ENCODE results near the gene KMT5B. TPM values are rescaled to one million over a fixed set of nuclear protein-coding genes. Genes with fewer than 3 reads are reported as not detected.
A peak's percentile ranks its signal among the peaks of the same experiment; 100 is the strongest.

Gene KMT5B
- total and polyA plus RNA-seq, 2 donors (not counting 1 experiment from before 2014, with no cell fraction given) = 13.4 to 77.8 TPM

- POLR2A ChIA-PET = no interaction called here
- Histone ChIP-seq H3K4me1 (ENCODE audit: control insufficient read depth in 2 of 2, insufficient read depth in 2 of 2, low read length in 2 of 2) (peaks cover 14 to 17% of the 10 kb centered on the region in 2 donors), H3K27me3 (replicated peaks in 1 of 4; ENCODE audit: control extremely low read depth in 1 of 4, control insufficient read depth in 3 of 4, insufficient read depth in 4 of 4, low read length in 3 of 4) (peaks cover 0 to 9% (median 2%) of the 10 kb centered on the region in 4 experiments), H3K79me2 (ENCODE audit: control insufficient read depth, insufficient read depth, low read length) (no peaks in the 10 kb centered on the region), H3K36me3 (replicated peaks in 1 of 2; ENCODE audit: control extremely low read depth in 1 of 2, control insufficient read depth in 1 of 2, extremely low read depth in 1 of 2, insufficient read depth in 2 of 2, low read length in 1 of 2) (no peaks in the 10 kb centered on the region), H4K20me1 (ENCODE audit: control insufficient read depth, insufficient read depth, low read length, poor library complexity, severe bottlenecking) (no peaks in the 10 kb centered on the region), H3K4me2 (replicated peaks; ENCODE audit: low read depth, low read length, poor library complexity, severe bottlenecking) (peak overlapping the region; percentile 58), H2AFZ (ENCODE audit: insufficient read depth, low read depth, low read length, poor library complexity, severe bottlenecking) (peak overlapping the region; percentile 55), H3K9me3 (ENCODE audit: control extremely low read depth in 1 of 3, control insufficient read depth in 2 of 3, insufficient read depth in 1 of 3, low read length in 2 of 3) (no peaks in the 10 kb centered on the region), H3K4me3 (ENCODE audit: control extremely low read depth in 1 of 5, extremely low read depth in 1 of 5, insufficient read depth in 1 of 5, low read depth in 2 of 5, low read length in 4 of 5) (no peak overlapping the region), H3K9ac (ENCODE audit: low read length) (peak overlapping the region; percentile 14), H3K27ac (ENCODE audit: low read length in 2 of 2) (no peak overlapping the region)
- peaks cover 13% of the 10 kb centered on the region for H3K4me1 Mint-ChIP-seq
- no peaks in the 10 kb centered on the region for H3K9me3 Mint-ChIP-seq (ENCODE audit: insufficient read depth)
- ATAC-seq (ENCODE audit: low read depth) (no peak), DNase-seq (no peak)
- H3K27ac Mint-ChIP-seq = no peak overlapping the region
- CTCF ChIA-PET = no interaction called here
- intact Hi-C loops (cut with micrococcal nuclease) = no loop called here
- 17% methylated on average over 7 of the region's 8 CpGs for WGBS (ENCODE audit: insufficient coverage)
- no peak overlapping the region for H3K4me3 Mint-ChIP-seq
- TF ChIP-seq EZH2 (IDR thresholded peaks at IDR 0.05; ENCODE audit: borderline replicate concordance, insufficient read depth, low read depth, low read length, poor library complexity, severe bottlenecking) = no peak
- no peak for TF ChIP-seq CTCF (IDR thresholded peaks at IDR 0.05)
- peaks cover 11% of the 10 kb centered on the region for H3K27me3 Mint-ChIP-seq
These were observed 71.7 kb downstream of the KMT5B start for GRCh38 chr11:68141246-68142027.

DNA sequence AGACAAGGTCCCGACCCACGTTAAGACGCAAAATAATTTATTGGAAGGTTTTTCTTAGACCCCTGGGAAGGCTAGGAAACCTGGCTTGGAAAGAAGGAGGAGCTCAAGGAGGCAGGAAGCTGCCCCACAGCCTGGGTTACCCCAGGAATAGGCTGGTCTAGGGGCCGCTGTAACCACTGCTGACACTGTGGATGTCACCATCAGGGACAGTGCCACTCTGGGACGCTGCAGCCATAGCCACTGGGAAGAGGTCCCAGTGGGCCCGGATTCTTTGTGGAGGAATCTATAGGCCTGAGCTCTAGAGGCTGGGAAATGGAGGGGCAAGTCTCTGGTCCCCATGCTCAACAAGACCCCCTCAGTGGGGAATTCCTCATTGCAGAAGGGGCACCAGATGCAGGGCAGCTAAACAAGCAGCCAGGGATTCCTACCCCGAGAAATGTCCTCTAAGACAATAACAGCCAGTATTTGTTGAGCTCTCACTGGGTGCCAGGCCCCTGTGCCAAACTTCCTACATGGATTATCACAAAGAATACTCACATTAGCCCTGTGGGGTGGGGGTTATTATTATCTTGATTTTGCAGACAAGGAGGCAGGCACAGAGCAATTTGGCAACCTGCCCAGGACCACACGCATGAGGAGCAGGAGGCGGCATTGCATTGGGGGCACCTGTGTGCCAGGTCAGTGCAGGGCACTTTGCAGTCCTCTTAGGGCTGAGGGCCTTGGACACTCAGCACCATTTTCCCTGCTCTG lies 72.4 kb downstream of the KMT5B start:
- Histone ChIP-seq H3K27ac (ENCODE audit: low read length in 2 of 2) (no peak overlapping the region), H3K79me2 (ENCODE audit: control insufficient read depth, insufficient read depth, low read length) (no peaks in the 10 kb centered on the region), H4K20me1 (ENCODE audit: control insufficient read depth, insufficient read depth, low read length, poor library complexity, severe bottlenecking) (no peaks in the 10 kb centered on the region), H3K9ac (ENCODE audit: low read length) (no peak overlapping the region), H2AFZ (ENCODE audit: insufficient read depth, low read depth, low read length, poor library complexity, severe bottlenecking) (no peak overlapping the region), H3K4me2 (replicated peaks; ENCODE audit: low read depth, low read length, poor library complexity, severe bottlenecking) (no peak overlapping the region), H3K4me3 (ENCODE audit: control extremely low read depth in 1 of 5, extremely low read depth in 1 of 5, insufficient read depth in 1 of 5, low read depth in 2 of 5, low read length in 4 of 5) (no peak overlapping the region), H3K4me1 (ENCODE audit: control insufficient read depth in 2 of 2, insufficient read depth in 2 of 2, low read length in 2 of 2) (peaks cover 14 to 17% of the 10 kb centered on the region in 2 donors), H3K27me3 (replicated peaks in 1 of 4; ENCODE audit: control extremely low read depth in 1 of 4, control insufficient read depth in 3 of 4, insufficient read depth in 4 of 4, low read length in 3 of 4) (peaks cover 0 to 9% (median 2%) of the 10 kb centered on the region in 4 experiments), H3K36me3 (replicated peaks in 1 of 2; ENCODE audit: control extremely low read depth in 1 of 2, control insufficient read depth in 1 of 2, extremely low read depth in 1 of 2, insufficient read depth in 2 of 2, low read length in 1 of 2) (no peaks in the 10 kb centered on the region), H3K9me3 (ENCODE audit: control extremely low read depth in 1 of 3, control insufficient read depth in 2 of 3, insufficient read depth in 1 of 3, low read length in 2 of 3) (no peaks in the 10 kb centered on the region)
- Mint-ChIP-seq H3K9me3 (ENCODE audit: insufficient read depth) (no peaks in the 10 kb centered on the region), H3K4me1 (peaks cover 13% of the 10 kb centered on the region), H3K27me3 (peaks cover 14% of the 10 kb centered on the region), H3K4me3 (no peak overlapping the region), H3K27ac (no peak overlapping the region)
- ATAC-seq (ENCODE audit: low read depth) (no peak), DNase-seq (no peak)
- intact Hi-C loops (cut with micrococcal nuclease) = no loop called here
- TF ChIP-seq EZH2 (IDR thresholded peaks at IDR 0.05; ENCODE audit: borderline replicate concordance, insufficient read depth, low read depth, low read length, poor library complexity, severe bottlenecking) (no peak), CTCF (IDR thresholded peaks at IDR 0.05) (no peak)
- POLR2A ChIA-PET = no interaction called here
- CTCF ChIA-PET = no interaction called here
- 49% methylated on average over 5 of the region's 9 CpGs for WGBS (ENCODE audit: insufficient coverage)

Measured in B cell (primary cell).